SK-N-SH treated with all-trans-retinoic acid at 6 μM for 48 hours (cell line): ENCODE measurements around the gene PGS1.

Experiments
- ATAC-seq: fragments of 200-7000 bp; cut with Tn5 transposase; 3 replicates; pipeline ENCODE4 v1.9.1; 2020; ENCODE audit warnings: mild to moderate bottlenecking, moderate library complexity
- ARNTL ChIP-seq: fragments of 450-650 bp; formaldehyde crosslinking; IDR thresholded peaks from 2 replicates; pipeline ENCODE4 v1.5.0; 2020; ENCODE audit warnings: low read depth, mild to moderate bottlenecking, moderate library complexity, borderline replicate concordance
- CREB5 ChIP-seq: fragments of 250-450 bp; sonication (Bioruptor Pico); IDR thresholded peaks from 2 replicates; pipeline ENCODE4 v1.5.1; 2020; ENCODE audit warnings: low read depth, mild to moderate bottlenecking, moderate library complexity
- ESRRG ChIP-seq: fragments of 250-450 bp; sonication (Bioruptor Pico); IDR thresholded peaks from 2 replicates; pipeline ENCODE4 v1.6.1; 2021; ENCODE audit warnings: mild to moderate bottlenecking
- GLIS3 ChIP-seq: fragments of 250-450 bp; sonication (Bioruptor Pico); IDR thresholded peaks from 2 replicates; pipeline ENCODE4 v1.5.0; 2020; ENCODE audit warnings: mild to moderate bottlenecking, moderate library complexity
- ISL1 ChIP-seq: fragments of 250-450 bp; sonication (Bioruptor Pico); IDR thresholded peaks from 2 replicates; pipeline ENCODE4 v2.1.2; 2022; ENCODE audit warnings: mild to moderate bottlenecking, moderate library complexity
- OSR1 ChIP-seq: fragments of 250-450 bp; sonication (Bioruptor Pico); IDR thresholded peaks from 2 replicates; pipeline ENCODE4 v1.8.0; 2022; ENCODE audit warnings: moderate library complexity, mild to moderate bottlenecking, inconsistent platforms
- PATZ1 ChIP-seq: fragments of 250-450 bp; sonication (Bioruptor Pico); IDR thresholded peaks from 2 replicates; pipeline ENCODE4 v1.8.0; 2020; ENCODE audit warnings: mild to moderate bottlenecking, moderate library complexity, borderline replicate concordance
- POU6F1 ChIP-seq: fragments of 250-450 bp; sonication (Bioruptor Pico); IDR thresholded peaks from 2 replicates; pipeline ENCODE4 v1.8.0; 2021; ENCODE audit warnings: low read depth, mild to moderate bottlenecking, moderate library complexity, borderline replicate concordance
- PPARA ChIP-seq: fragments of 250-450 bp; sonication (Bioruptor Pico); IDR thresholded peaks from 2 replicates; pipeline ENCODE4 v1.5.0; 2020; ENCODE audit warnings: mild to moderate bottlenecking, borderline replicate concordance
- RARB ChIP-seq: fragments of 250-450 bp; sonication (Bioruptor Pico); IDR thresholded peaks from 2 replicates; pipeline ENCODE4 v1.8.0; 2021; ENCODE audit warnings: mild to moderate bottlenecking, moderate library complexity
- SNAI2 ChIP-seq: fragments of 250-450 bp; sonication (Bioruptor Pico); IDR thresholded peaks from 2 replicates; pipeline ENCODE4 v1.5.0; 2020; ENCODE audit warnings: mild to moderate bottlenecking, moderate library complexity
- TCF4 ChIP-seq: fragments of 250-450 bp; sonication (Bioruptor Pico); IDR thresholded peaks from 2 replicates; pipeline ENCODE4 v1.8.0; 2021; ENCODE audit warnings: mild to moderate bottlenecking, moderate library complexity, borderline replicate concordance
- TOX ChIP-seq: fragments of 250-450 bp; sonication (Bioruptor Pico); IDR thresholded peaks from 2 replicates; pipeline ENCODE4 v1.8.0; 2021; ENCODE audit warnings: mild to moderate bottlenecking, moderate library complexity, borderline replicate concordance
- TSHZ2 ChIP-seq: fragments of 250-450 bp; sonication (Bioruptor Pico); IDR thresholded peaks from 2 replicates; pipeline ENCODE4 v1.5.0; 2020; ENCODE audit warnings: mild to moderate bottlenecking, moderate library complexity
- ZFP3 ChIP-seq: fragments of 250-450 bp; sonication (Bioruptor Pico); IDR thresholded peaks from 2 replicates; pipeline ENCODE4 v1.5.0; 2020; ENCODE audit warnings: mild to moderate bottlenecking, moderate library complexity
- ZFP30 ChIP-seq: fragments of 450-650 bp; formaldehyde crosslinking; IDR thresholded peaks from 2 replicates; pipeline ENCODE4 v1.5.0; 2022; ENCODE audit warnings: mild to moderate bottlenecking, moderate library complexity
- ZNF565 ChIP-seq: fragments of 450-650 bp; formaldehyde crosslinking; conservative IDR thresholded peaks from 2 replicates; pipeline ENCODE4 v1.5.0; 2020; ENCODE audit warnings: low read depth, mild to moderate bottlenecking, moderate library complexity
- ZNF70 ChIP-seq: fragments of 450-650 bp; formaldehyde crosslinking; IDR thresholded peaks from 2 replicates; pipeline ENCODE4 v1.5.0; 2020; ENCODE audit warnings: mild to moderate bottlenecking, moderate library complexity
- ZNF8 ChIP-seq: fragments of 450-650 bp; formaldehyde crosslinking; IDR thresholded peaks from 2 replicates; pipeline ENCODE4 v1.5.0; 2020; ENCODE audit warnings: mild to moderate bottlenecking, moderate library complexity

The PGS1 gene

GRCh38 chr17:78459696-78460095 lies 81.2 kb downstream of the PGS1 start:
- TF ChIP-seq PPARA (no peak), ZFP30 (CRISPR knock-in tag) (no peak), TCF4 (no peak), PATZ1 (CRISPR knock-in tag) (no peak), ZFP3 (no peak), GLIS3 (CRISPR knock-in tag) (no peak)
- TF ChIP-seq, all 23 proteins: peak for 0
- ATAC-seq = no peak

GRCh38 chr17:78460176-78460675 lies 81.8 kb downstream of the PGS1 start:
- no peak for ATAC-seq
- no peak for TF ChIP-seq ARNTL (CRISPR knock-in tag)
- no peak for TF ChIP-seq RARB (CRISPR knock-in tag)
- TF ChIP-seq ZNF8 = no peak
- TF ChIP-seq OSR1 (CRISPR knock-in tag) = no peak
- TF ChIP-seq POU6F1 (CRISPR knock-in tag) = no peak
- no peak for TF ChIP-seq SNAI2 (CRISPR knock-in tag)
- no peak for TF ChIP-seq TOX (CRISPR knock-in tag)
- no peak for TF ChIP-seq PPARA
- TF ChIP-seq PATZ1 (CRISPR knock-in tag) = no peak
- no peak for TF ChIP-seq ZNF565
- no peak for TF ChIP-seq ISL1
- TF ChIP-seq ZFP30 (CRISPR knock-in tag) = no peak
- no peak for TF ChIP-seq CREB5 (CRISPR knock-in tag)
- no peak for TF ChIP-seq ZNF70

GRCh38 chr17:78460951-78461798 lies 82.7 kb downstream of the PGS1 start:
- ATAC-seq = no peak
- TF ChIP-seq ZNF70 (no peak), ZNF565 (no peak), ARNTL (CRISPR knock-in tag) (no peak), ISL1 (no peak), TCF4 (no peak), ESRRG (CRISPR knock-in tag) (no peak), CREB5 (CRISPR knock-in tag) (no peak), ZFP3 (no peak), SNAI2 (CRISPR knock-in tag) (no peak), GLIS3 (CRISPR knock-in tag) (no peak), TSHZ2 (CRISPR knock-in tag) (no peak)
